Brain pericyte (primary cell): ENCODE data around the gene PARP14.

ENCODE experiments used
- DNase-seq: peaks from one replicate; pipeline ENCODE4 v3.0.0-alpha.2; 2012; ENCODE audit warnings: low read depth, low spot score

PARP14 gene

GRCh38 chr3:122770521-122771202, 90.0 kb downstream of the PARP14 start:
- no peak for DNase-seq

DNA sequence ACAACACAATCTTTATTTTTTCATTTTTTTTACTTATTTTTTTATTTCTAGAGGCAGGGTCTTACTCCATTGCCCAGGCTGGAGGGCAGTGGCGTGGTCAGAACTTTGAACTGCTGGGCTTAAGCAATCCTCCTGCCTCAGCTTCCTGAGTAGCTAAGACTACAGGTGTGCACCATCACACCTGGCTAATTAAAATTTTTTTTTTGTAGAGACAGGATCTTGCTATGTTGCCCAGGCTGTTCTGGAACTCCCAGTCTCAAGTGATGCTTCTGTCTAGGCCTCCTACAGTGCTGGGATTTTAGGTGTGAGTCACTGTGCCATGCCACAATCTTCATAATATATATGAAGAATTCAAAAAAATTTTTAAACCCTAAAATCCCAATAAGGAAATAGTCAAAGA, 92.2 kb downstream of the PARP14 start:
- DNase-seq = no peak

DNA sequence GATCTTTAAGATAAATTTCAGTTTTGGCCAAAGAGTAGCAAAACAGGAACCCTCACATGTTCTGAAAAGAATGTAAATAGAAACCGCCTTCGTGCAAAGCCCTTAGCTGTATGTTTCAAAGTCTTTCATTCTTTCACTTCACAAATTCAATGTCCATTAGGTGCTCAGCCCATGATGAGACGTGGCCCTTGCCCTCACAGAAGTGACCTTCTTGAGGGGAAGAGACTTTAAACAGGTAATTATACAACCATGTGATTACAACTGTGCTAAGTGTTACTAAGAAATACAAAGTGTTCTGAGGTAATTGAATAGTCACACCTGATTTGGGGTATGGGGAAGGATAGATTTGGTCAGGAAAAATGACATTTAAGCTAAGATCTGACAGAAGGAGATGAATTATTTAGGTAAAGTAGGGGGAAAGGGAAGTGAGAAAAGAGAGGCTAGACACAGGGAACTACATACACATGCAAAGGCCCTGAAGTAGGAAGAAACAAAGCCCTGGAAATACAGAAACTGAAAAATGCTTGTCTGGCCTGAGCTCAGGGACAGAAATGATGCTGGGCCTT, 93.4 kb downstream of the PARP14 start:
- no peak for DNase-seq

GRCh38 chr3:122774564-122774963, 93.9 kb downstream of the PARP14 start:
- DNase-seq = no peak

DNA sequence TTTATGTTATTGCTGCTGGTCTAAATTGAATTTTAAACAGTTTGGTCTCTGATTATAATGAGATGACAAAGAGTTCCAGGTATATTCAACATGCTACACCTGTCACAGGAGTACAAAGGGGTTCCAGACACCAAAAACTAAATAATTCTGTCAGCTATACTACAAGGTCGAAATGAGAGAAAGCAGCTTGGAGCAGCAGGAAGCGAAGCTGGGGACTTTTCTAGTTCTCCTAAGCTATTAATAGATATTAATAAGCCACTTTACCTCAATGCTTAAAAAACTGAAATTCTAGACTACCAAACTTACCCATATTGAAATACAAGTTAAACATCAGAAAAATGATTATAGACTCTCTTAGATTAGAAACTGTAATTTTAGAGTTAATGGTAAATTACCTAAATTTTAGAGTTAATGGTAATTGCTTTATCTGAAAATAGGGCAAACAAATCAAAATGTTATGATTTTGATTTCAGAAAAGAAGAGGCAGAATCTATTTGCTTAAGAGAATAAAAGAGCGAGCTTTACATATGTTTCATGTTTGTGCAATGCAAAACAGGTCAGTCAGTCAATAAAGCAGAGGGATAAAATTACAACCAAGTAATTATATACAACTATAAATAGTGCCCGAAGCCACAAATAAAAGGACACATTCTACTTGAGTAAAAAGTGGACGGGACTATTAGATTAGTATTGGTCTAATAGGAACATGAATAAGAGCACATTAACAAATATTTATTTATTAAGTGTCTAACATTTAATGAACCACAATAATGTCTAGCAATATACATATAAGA, 96.2 kb downstream of the PARP14 start:
- DNase-seq = no peak

DNA sequence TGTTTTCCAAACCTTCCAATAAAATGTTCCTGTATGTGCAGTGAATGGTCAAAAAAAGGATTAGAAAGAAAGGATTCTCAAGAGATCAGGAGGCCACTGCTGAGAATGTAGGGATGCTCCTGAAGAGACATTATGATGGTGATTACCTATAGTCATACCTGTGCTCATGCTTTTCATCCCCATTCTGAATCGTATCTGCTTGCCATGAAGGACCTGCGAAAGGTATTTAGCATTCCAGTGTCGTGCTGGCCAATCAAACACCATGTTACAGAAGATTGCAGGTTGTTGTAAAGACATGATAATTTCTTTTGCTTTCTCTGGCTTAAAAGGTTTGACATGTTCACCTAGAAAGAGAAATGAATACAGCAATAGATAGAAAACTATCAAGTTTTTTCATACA, 96.9 kb downstream of the PARP14 start:
- no peak for DNase-seq
